Astrocyte of the cerebellum (primary cell): ENCODE measurements around the gene ZNRF4.

Source experiments
- DNase-seq: peaks from one replicate; pipeline ENCODE4 v3.0.0-alpha.2; 2011; ENCODE audit warnings: low read depth
- H3K4me3 ChIP-seq: 2 replicates; pipeline ENCODE4 v1.5.1; 2011; ENCODE audit warnings: mild to moderate bottlenecking, low read depth, low read length, moderate library complexity
- CTCF ChIP-seq: IDR thresholded peaks from 2 replicates; pipeline ENCODE4 v1.5.1; 2012; ENCODE audit warnings: low read length, low read depth, moderate library complexity, mild to moderate bottlenecking; ENCODE audit errors: missing control alignments
- in situ Hi-C: cut with HindIII; loops from 2 replicates; pipeline ENCODE4 v1.10.0; 2017; ENCODE audit warnings: low sequenced_read_pairs

Gene ZNRF4

GRCh38 chr19:5495792-5496191, 40.6 kb downstream of the ZNRF4 start:
- H3K4me3 ChIP-seq, result no peak overlapping the region
- TF ChIP-seq CTCF, result no peak
- in situ Hi-C loops, result no loop called here
- DNase-seq, result no peak

DNA sequence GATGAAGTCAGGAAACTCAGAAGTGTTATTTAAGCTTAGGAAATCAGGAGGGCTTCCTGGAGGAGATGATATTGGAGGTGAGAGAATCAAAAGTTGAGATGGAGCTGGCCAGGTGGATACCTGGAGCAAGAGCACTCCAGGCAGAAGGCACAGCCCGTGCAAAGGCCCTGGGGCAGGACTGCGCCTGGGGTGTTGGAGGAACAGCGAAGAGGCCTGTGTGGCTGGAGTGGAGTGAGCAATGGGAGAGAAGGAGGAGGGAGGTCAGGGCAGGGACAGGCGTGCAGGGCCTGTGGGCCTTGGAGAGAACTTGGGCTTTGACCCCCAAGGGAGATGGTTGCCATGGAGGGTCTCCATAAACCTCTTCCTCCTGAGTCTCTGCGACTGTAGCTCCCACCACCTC, 42.1 kb downstream of the ZNRF4 start:
- in situ Hi-C loops, result no loop called here
- no peak for TF ChIP-seq CTCF
- no peak for DNase-seq
- no peak overlapping the region for H3K4me3 ChIP-seq

GRCh38 chr19:5498830-5499550, 43.8 kb downstream of the ZNRF4 start:
- no peak for TF ChIP-seq CTCF
- no peak for DNase-seq
- in situ Hi-C loops, result no loop called here
- no peak overlapping the region for H3K4me3 ChIP-seq

DNA sequence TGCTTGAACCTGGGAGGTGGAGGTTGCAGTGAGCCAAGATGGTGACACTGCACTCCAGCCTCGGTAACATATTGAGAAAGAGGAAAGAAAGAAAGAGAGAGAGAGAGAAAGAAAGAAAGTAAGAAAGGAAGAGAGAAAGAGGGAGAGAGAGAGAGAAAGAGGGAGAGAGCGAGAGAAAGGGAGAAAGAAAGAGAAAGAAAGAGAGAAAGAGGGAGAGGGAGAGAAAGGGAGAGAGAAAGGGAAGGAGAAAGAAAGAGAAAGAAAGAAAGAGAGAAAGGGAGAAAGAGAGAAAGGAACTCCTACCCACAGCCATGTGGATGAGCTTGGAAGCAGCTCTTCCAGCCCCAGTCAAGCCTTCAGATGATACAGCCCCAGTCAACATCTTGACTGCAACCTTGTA, 46.7 kb downstream of the ZNRF4 start:
- no peak overlapping the region for H3K4me3 ChIP-seq
- DNase-seq, result no peak
- in situ Hi-C loops, result no loop called here
- no peak for TF ChIP-seq CTCF

DNA sequence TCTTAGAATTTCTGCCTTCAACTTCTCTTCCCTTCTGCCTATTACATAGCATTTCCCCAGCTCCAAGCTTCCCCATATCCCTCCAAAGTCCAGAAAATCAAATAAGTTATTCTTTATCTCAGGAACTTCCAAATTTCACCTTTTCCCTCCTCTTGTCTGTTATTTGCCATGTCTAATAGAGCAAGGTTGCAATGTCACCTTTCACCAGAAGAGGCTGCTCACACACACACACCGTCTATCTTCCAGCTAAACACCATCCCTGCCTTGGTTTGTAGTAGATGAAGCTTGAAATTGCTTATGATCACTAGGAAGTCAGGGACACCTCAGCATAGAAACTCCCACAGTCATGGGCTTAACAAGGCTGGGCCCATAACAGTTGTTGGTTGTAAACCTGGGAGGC, 48.4 kb downstream of the ZNRF4 start:
- in situ Hi-C loops, result no loop called here
- TF ChIP-seq CTCF, result no peak
- DNase-seq, result no peak
- no peak overlapping the region for H3K4me3 ChIP-seq

GRCh38 chr19:5504114-5504513, 48.9 kb downstream of the ZNRF4 start:
- DNase-seq, result no peak
- no peak for TF ChIP-seq CTCF
- in situ Hi-C loops, result no loop called here
- H3K4me3 ChIP-seq, result no peak overlapping the region
